ENCODE data around the gene INPP4B.

INPP4B gene

DNA sequence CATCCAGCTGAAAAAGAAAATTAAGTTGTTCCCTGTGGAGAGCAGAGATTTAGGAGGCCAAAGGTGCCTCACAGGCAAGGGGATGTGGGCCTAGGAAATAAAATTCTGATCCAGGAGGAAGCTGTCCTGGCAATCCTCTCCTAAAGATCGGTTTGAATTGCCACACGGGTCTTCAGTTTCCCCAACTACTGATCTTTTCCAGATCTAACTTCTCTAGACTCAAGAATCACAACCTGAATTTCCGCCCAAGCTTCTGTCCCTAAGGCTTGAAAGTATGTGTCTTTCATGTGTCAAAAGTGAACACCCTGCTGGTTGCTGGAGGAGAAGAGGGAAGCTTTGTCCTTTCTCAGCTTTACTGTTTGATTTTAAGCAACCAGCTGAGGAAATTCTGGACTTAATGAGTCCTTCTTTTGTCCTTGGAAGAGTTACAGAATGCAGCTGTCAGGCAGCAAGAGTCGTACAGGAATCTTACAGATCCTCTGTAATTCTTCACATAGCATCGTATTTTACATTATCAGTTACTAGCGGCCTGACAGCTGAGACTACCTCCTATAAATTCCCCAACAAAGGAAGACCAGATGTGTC lies 93.8 kb downstream of the INPP4B start:
- H3K4me3 ChIP-seq (ENCODE audit: low read length): no peak overlapping the region
- DNase-seq (ENCODE audit: low read depth, low spot score): no peak

DNA sequence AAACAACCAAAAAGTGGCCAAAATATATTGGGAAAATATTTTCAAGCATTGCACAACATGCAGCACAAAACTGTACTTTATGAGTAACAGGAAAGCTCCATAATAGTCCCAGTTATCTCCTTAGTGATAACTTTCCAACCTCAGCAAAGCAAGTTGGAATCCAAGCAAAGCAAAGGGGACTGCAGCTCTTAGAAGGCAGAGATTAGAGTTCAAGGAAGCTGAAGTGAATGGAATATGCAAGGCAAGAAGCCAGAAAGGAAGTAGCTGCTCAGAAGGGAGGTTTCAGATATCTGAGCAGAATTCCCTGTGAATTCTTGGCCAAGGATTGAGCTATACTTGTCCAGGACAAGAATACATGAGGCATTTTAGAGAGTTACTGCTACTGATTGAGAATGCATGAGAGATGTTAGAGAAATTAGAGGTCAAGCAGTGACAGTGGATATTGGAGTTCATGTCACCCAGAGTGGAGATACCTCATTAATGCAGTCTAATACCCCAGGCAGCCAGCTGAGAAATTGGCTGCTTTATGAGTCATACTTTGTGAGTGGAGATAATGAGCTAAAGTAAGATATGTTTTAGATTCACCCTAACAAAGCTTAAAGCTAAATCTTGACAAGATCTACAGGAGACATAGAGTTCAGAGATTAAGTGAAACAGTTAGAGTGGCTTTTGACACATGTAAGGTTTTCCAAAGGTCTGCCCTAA lies 102.8 kb downstream of the INPP4B start:
- no peak for DNase-seq (ENCODE audit: low read depth, low spot score)

DNA sequence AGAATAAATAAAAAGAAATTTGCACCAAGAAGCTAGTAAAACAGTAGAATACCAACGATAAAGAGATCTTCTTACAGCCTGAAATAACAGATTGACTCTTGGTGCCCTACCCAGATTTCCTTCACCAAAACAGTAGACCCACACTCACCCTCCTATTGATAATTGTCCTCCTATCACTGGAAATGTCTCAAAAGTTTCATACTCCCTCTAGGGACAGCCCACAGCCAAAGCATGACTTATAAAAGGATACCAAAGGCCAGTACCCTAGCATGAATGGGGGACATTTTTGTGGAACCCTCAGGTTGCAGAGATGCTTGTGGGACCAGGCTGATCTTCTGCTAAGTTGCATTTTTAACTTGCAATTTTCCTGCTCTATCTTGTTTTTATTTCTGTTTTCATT lies 104.1 kb downstream of the INPP4B start:
- no peak for DNase-seq (ENCODE audit: low read depth, low spot score)
- no peak overlapping the region for H3K4me3 ChIP-seq (ENCODE audit: low read length)

More for the DNA sequence above, 102.8 kb downstream of the INPP4B start:
- H3K4me3 ChIP-seq (ENCODE audit: low read length): no peak overlapping the region

DNA sequence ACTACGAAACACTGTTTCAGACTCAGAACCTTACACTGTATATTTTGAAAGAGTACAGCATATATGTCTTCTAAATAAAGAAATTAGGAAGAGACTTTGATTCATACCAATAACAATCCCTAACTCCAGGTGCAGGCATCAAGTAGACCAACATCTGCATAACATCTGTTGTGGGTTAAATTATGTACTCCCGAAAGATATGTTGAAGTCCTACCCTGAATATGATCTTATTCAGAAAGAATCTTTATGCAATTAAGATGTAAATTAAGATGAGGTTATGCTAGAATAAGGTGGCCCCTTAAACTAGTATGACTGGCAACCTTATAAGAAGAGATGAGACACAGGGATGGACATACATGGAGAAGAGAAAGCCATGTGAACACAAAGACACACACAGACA lies 117.9 kb downstream of the INPP4B start:
- H3K4me3 ChIP-seq (ENCODE audit: low read length): no peak overlapping the region
- no peak for DNase-seq (ENCODE audit: low read depth, low spot score)

DNA sequence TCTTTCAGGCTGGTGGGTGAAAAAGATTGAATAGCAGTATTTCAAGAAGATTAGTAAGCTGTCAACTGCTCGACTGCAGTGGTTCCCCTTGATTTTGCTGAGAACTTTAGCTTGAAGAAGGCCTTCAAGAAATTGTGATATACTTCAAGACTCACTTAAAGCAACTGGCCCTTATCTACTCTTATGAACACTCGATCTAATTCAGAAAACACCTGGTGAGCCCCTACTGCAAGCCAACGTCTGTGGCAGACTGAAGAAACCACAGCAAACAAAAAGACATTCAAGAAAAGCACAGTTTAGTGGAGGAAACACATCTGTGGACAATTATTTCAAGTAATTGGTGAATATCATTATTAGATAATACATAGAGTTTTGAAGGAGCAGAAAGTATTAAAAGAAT lies 119.0 kb downstream of the INPP4B start:
- H3K4me3 ChIP-seq (ENCODE audit: low read length): no peak overlapping the region
- peak; percentile 81 for DNase-seq (ENCODE audit: low read depth, low spot score)

DNA sequence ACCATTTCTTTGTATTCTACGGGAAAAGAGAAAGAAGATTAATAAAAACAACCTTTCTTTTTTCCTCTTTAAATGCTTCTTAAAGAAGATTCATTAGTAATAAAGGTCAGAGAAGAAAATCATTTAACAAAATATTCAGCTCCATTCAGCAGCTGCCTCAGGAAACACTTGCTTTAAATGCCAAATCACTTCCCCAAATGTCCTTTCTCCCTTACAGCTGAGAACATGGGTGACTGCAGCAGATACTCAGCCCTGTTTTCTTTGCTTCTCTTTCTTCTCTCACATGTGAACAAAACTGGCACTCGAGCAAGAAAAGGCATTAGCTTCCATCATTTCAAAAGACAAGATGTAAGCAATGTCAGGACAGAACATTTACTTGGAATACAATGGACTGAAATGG lies 120.2 kb downstream of the INPP4B start:
- no peak for DNase-seq (ENCODE audit: low read depth, low spot score)
- no peak overlapping the region for H3K4me3 ChIP-seq (ENCODE audit: low read length)

DNA sequence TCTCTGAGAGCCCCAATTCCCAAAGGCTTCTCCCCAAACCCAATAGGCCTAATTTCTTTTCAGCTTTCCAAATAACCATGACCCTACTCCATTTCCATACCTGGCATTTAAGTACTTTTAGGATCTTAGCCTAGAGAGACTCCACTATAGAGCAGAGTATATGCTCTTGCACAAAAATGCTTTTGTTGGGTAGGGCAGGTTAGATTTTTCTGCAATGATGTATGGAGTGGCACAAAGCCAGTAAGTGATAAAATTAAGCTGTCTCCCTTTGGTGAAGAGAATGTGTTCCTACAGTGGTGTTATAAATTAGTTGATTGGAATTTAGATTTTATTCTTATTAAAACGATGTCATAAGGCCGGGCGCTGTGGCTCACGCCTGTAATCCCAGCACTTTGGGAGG lies 124.9 kb downstream of the INPP4B start:
- no peak for DNase-seq (ENCODE audit: low read depth, low spot score)
- no peak overlapping the region for H3K4me3 ChIP-seq (ENCODE audit: low read length)

DNA sequence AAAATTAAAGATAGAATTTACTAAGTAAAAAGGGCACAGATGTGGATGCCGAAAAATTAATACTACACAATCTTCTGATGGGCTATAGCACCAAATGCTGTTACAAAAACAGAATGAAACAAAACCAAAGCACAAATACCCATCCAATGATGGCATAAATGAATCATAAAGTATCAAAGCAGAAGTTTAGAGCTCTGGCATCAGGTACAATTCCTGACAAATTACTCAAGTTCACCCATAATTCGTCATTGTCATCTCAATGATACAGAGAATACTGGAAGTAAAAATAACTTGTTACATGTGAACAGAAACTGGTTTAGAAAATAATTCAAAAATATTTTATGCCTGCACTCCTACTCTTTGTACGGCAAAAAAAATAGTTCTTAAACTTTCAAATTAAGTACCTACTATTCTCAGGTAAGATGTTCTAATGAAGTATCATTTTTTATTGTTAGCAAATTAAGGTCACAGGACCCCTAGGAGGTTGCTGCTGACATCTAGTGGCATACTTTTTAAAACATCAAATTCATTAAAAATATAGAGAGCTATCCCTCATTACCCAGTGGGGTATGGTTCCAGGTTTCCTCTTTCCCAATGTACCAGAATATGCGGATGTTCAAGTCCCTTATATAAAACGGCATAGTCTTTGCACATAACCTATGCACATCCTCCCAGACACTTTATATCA lies 126.1 kb downstream of the INPP4B start:
- no peak for DNase-seq (ENCODE audit: low read depth, low spot score)
- no peak overlapping the region for H3K4me3 ChIP-seq (ENCODE audit: low read length)

DNA sequence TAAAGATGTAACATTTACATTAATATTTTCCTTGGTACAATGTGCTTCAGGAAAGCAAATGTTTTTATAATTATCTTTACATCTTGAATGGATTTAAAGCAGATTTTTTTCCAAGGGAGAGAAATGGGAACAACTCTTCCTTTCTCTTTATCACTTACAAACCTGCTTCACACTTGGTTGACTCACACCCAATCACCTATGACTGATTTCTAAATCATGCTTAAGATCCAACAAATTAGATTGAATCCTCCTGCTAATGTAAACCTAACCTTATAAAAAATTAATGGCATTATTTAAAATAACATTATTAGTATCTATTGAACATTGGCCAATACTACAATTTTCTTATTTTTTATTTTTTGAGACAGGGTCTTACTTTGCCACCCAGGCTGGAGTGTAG lies 127.1 kb downstream of the INPP4B start:
- DNase-seq (ENCODE audit: low read depth, low spot score): no peak
- no peak overlapping the region for H3K4me3 ChIP-seq (ENCODE audit: low read length)

DNA sequence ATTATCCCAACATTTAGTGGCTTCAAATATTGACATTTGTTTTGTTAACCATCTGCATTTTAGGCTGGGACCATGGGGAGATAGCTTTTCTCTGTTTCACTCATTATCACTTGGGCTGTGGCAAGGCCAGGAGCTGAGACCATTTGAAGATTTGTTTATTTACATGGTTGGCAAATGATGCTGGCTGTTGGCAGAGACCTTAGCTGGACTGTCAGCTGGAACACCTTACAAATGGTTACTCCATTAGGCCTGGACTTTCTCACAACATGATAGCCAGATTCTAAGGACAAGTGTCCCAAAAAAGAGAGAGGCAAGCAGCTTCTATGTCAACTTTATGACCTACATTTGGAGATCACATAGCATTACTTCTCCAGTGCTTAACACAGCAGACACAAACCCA lies 130.4 kb downstream of the INPP4B start:
- H3K4me3 ChIP-seq (ENCODE audit: low read length): no peak overlapping the region
- no peak for DNase-seq (ENCODE audit: low read depth, low spot score)

DNA sequence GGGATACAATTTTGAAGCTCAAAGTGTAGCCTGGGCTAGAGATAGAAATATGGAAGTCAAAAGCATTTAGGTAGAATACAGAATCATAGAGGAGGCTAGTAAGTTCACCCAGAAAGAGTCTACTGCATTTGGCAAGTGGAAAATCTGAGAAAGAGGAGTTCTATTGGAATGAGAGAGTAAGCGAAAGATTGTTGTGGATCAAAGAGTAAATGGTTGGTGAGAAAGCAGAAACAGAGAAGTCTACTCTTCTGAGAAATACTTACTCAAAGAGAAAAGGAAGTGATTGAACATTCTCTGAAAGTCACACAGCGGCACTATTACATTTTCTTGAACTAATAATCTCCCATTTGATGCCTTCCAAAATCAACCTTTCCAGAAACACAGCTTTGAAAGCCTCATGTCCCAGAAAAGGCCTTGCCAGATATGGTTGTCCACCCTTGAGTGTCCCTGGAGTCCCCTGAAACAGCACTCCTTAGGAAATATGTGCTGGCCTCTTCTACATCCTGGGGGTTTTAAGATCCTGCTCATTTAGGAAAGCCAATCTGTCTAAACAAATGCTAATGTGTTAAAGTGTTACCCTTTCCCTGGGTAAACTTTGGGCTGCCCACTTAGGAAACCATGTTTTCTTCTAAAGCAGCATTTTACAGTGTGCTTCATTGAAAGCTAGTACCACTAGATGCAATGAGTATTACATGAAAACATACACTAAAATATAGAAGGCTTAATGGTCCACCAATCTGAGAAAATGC lies 132.6 kb downstream of the INPP4B start:
- DNase-seq (ENCODE audit: low read depth, low spot score): no peak
- H3K4me3 ChIP-seq (ENCODE audit: low read length): no peak overlapping the region

DNA sequence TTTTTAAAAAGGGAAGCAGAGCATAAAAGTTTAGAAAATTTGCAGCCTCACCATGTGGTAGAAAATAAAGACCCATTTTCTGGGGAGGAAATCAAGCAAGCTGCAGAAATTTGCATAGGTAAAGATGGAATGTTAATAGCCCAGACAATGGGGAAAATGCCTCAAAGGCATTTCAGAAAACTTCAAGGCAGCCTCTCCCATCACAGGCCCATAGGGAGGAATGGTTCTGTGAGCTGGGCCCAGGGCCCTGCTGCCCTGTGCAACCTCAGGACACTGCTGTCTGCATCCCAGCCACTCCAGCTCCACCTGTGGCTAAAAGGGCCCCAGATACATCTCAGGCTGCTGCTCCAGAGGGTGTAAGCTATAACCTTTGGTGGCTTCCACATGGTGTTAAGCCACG lies 137.9 kb downstream of the INPP4B start:
- DNase-seq (ENCODE audit: low read depth, low spot score): no peak
- H3K4me3 ChIP-seq (ENCODE audit: low read length): no peak overlapping the region

DNA sequence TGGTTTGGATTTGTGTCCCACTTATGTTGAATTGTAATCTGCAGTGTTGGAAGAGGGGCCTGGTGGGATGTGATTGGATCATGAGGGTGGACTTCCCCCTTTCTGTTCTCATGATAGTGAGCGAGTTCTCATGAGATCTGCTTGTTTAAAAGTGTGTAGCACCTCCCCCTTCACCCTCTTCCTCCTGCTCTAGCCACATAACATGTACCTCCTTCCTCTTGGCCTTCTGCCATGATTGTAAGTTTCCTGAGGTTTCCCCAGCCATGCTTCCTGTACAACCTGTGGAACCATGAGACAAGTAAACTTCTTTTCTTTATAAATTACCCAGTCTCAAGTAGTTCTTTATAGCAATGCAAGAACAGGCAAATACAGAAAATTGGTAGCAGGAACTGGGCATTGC lies 138.7 kb downstream of the INPP4B start:
- DNase-seq (ENCODE audit: low read depth, low spot score): peak; percentile 67
- H3K4me3 ChIP-seq (ENCODE audit: low read length): no peak overlapping the region

DNA sequence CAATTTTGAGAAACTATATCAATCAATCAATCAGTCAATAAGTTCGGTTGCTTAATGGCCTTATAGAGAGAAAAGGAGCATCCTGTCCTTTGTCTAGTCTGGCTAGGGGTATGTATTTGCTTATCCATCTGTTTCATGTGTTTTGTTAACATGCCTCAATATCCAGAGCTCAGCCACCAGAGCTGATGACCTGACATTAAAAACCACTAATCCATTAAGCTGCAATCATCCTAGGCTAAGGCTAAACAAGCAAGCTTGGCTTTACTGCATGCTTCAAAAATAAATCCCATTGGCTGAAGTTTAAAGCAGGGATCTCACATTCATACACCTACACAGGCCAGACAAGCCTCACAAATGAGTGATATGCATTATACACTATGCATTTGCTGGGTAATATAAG lies 139.7 kb downstream of the INPP4B start:
- no peak for DNase-seq (ENCODE audit: low read depth, low spot score)
- H3K4me3 ChIP-seq (ENCODE audit: low read length): no peak overlapping the region

DNA sequence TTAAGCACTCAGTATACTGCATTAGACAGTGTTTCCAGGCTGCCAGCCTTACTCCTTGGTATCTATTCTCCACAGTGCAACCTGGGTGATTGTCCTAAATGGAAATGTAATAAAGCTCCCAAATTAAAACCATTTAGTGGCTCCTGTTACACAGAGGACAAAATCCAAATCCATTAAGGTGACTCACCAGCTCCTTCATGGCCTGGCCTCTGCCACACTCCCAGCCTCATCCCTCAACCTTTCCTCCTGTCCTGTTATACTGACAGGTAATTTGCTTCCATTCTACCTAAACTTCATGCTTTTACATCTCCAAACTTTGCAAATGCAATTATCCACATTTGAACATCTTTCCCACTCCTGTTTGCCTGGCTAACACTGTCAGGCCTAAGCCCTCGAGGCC lies 140.3 kb downstream of the INPP4B start:
- no peak overlapping the region for H3K4me3 ChIP-seq (ENCODE audit: low read length)
- no peak for DNase-seq (ENCODE audit: low read depth, low spot score)

DNA sequence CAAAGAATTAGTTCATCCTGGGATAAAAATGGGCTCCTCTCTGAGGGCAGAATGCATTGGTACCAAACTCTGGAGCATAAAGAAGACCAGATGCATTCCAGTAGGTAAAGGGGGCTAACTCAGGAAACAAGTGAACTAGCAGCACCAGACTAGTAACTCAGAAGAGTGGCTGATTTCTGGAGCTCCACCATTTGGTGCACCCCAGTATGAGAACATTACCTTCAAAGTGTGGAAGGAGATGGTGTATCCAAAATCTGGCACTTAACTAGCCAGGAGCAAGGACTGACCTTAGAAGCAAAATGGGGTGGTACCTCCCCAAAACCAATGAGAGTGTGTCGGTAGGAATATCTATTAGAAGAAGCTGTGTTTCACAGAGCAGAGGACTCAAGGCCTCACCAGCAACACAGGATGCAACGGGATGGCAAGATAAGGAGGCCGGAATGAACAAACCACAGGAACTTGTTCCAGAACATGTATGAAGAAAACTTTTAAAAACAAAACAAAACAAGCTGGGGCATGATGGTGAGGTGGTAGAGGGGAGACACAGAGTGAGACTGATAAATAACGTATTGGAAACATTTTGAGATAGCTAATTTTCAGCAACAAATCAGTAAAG lies 142.3 kb downstream of the INPP4B start:
- no peak overlapping the region for H3K4me3 ChIP-seq (ENCODE audit: low read length)
- DNase-seq (ENCODE audit: low read depth, low spot score): peak; percentile 82

DNA sequence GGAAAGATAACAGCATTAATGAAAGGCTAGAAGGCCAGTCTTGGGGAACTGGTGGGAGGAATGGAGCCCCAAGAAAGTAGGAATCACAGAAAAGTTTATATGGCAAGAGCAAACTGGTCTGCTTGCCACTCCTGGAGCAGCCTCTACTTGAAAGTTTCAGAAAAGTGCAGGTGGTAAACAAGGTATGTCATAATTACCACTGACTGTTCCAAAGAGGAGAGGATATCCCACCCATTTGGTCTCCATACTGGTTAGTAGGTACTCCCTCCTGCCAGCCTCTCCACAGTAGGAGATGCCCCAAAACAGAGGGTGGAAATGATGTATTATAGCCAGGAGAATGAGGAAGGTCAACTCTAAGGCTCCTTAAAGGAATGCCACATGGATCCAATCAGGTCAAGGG lies 145.1 kb downstream of the INPP4B start:
- no peak for DNase-seq (ENCODE audit: low read depth, low spot score)
- H3K4me3 ChIP-seq (ENCODE audit: low read length): no peak overlapping the region

DNA sequence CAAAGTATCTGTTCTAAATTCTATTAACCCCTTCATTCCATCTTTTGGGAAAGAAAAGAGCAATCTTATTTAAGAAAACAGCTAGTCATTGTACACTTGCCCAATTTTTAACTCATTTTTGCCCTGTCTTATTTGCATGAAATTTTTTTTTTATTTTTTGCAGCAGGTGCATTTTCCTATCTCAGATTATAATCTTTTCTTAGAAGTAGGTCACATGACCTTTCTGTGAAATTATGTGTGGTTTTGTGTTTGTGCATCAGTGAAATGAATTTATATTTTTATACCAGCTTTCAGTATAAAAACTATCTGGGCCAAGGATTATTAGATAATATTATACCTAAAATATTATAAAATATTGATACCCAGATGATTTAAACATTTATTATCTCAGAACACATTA lies 145.6 kb downstream of the INPP4B start:
- no peak overlapping the region for H3K4me3 ChIP-seq (ENCODE audit: low read length)
- DNase-seq (ENCODE audit: low read depth, low spot score): peak; percentile 52

DNA sequence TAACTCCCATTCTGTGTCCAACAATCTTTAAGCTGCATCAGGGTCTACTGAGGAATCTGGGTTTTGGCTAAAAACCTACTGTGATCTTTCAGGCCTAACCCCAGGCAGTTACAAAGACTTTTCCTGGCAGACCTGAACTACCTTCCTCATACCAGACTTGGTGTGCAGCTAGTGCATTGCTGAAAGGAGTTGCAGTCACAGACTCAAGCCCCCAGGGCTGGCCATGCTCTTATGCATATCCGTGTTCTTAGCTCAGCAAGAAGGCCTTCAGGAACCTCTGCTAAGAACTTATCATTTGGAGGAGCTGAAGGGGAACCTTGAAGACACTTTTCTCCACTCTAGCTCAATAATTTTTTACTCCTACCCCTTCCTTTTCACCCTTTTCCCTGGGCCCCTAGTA lies 147.5 kb downstream of the INPP4B start:
- DNase-seq (ENCODE audit: low read depth, low spot score): no peak
- H3K4me3 ChIP-seq (ENCODE audit: low read length): no peak overlapping the region

DNA sequence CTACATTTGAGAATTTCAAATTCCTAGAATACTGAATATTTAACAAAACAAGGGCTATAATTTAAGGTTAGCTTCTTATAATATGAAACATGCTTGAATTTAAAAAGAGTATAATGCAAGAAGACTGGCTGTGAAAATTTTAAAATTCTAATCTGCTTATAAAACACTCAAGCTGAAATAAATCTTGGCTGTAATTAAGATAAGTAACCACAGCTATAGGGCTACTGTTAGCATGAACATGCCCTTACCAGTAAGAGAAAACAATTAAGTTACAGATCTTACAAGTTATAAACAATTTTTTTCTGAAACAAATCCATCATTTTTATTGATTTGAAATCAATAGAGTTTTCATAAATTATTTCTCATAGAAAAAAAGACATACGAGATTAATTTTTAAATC lies 148.2 kb downstream of the INPP4B start:
- H3K4me3 ChIP-seq (ENCODE audit: low read length): no peak overlapping the region
- no peak for DNase-seq (ENCODE audit: low read depth, low spot score)
